NCI-H2081 (cell line): ENCODE data around the gene NTN3.
A peak's percentile ranks its signal among the peaks of the same experiment; 100 is the strongest.

ENCODE experiments used
- DNase-seq, 2 experiments: peaks; one replicate each; lab custom pipeline; 2025; lab: John Stamatoyannopoulos, UW

NTN3 gene

GRCh38 chr16:2466667-2467527 lies 4.2 kb upstream of the NTN3 start:
- no peak for DNase-seq

DNA sequence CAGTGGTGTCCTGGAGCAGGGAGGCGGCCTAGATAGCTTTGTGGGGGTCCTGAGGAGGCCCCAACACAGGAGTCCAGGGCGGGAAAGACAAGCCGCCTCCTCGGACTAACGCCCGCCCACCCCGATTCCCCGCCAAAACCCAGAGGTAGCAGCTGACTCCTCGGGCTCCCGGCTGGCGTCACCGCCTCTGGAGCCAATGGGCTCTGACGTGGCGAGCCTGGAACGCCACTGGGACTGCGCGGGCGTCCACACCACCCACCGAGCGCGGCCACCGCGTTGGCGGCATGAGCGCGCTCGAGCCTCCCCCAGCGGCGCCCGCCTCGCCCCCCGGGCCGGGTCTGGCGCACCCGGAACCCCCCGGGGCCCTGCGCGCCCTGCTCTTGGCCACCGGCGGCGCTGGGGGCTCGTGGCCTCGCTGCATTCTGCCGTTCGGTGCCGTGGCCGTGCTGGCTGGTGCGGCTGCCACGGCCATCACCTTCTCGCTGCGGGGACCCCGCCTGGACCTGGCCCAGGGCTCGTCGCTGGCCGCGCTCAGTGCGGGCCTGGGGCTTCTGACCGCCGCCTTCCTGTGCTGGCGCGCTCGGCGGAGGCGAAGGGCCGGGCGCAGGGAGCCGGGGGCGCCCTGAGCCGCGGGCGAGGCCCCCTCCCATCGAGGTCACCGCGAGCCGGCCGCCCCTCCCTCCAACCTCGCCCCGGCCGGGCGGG lies 3.4 kb upstream of the NTN3 start:
- peak; percentile 86 to 93 for DNase-seq

DNA sequence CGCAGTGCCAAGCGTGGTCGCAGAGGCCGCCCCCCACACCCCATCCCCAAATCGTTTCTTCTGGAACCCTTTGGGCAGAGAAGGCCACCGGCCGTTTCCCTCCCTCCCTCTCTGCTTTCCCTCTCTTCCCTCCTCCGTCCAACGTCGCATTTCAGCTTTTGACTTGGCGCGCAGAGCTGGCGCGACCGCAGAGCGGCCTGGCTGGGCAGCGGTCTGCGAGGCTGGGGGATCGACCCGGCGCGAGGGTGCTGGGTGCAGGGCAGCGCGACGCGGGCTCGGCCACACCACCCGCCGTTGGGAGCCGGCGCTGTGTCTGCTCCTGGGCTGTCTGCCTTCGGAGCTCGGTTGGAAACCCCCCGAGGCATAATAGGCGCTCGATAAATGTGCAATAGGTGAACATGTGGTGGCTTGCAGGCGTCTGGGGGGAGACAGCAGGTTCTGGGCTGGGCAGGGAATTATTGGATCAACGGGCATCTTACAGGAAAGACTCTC lies 2.8 kb upstream of the NTN3 start:
- peak; percentile 85 to 90 for DNase-seq

- peak; percentile 95 for DNase-seq
Observed at GRCh38 chr16:2468725-2469398, 2.2 kb upstream of the NTN3 start.

GRCh38 chr16:2469399-2470233 lies 1.5 kb upstream of the NTN3 start:
- DNase-seq: no peak

DNA sequence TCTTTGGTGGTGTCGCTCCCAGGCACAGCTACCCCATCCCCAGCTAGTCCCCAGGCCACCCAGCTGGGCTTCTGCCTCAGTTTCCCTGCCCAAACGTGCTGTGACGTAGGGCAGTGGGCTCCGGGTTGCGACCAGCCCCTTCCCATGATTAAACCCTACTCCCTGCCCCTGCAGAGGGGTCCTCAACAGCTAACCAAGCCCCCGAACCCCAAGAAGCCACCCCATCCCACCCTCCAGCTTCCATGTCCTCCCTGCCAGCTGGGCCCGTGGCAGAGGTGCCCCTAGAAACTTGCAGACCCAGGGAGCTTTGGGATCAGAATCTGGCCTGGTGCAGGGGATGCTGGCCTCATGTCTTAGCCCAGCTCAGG lies 879 bp upstream of the NTN3 start:
- no peak for DNase-seq

DNA sequence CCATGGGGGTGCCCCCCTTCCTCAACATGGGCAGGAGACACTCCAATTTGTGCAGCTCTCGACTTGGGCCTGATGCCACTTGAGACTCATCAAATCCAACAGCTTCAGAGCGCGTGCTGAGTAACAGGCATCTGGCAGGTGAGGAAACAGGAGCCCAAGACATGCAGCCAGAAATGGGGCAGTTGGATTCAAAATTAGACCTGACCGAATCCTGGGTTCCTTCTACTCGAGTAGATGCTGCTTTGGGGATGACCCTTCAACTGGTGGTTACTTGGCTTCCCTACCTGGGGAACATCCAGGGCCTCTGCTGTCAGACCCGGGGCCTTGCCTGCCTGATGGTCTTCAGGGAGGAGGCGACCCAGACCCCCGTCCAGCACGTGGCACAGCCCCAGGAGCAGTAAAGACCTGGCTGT lies 488 bp upstream of the NTN3 start:
- peak in 1 of 2 experiments; percentile 73 for DNase-seq

DNA sequence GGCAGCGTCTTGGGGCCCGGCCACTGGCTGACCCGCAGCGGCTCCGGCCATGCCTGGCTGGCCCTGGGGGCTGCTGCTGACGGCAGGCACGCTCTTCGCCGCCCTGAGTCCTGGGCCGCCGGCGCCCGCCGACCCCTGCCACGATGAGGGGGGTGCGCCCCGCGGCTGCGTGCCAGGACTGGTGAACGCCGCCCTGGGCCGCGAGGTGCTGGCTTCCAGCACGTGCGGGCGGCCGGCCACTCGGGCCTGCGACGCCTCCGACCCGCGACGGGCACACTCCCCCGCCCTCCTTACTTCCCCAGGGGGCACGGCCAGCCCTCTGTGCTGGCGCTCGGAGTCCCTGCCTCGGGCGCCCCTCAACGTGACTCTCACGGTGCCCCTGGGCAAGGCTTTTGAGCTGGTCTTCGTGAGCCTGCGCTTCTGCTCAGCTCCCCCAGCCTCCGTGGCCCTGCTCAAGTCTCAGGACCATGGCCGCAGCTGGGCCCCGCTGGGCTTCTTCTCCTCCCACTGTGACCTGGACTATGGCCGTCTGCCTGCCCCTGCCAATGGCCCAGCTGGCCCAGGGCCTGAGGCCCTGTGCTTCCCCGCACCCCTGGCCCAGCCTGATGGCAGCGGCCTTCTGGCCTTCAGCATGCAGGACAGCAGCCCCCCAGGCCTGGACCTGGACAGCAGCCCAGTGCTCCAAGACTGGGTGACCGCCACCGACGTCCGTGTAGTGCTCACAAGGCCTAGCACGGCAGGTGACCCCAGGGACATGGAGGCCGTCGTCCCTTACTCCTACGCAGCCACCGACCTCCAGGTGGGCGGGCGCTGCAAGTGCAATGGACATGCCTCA lies 773 bp downstream of the NTN3 start:
- peak in 1 of 2 experiments; percentile 36 for DNase-seq

DNA sequence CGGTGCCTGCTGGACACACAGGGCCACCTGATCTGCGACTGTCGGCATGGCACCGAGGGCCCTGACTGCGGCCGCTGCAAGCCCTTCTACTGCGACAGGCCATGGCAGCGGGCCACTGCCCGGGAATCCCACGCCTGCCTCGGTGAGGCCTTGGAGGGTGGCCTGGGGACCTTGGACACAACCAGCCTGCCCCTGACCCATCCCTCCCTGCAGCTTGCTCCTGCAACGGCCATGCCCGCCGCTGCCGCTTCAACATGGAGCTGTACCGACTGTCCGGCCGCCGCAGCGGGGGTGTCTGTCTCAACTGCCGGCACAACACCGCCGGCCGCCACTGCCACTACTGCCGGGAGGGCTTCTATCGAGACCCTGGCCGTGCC lies 1.4 kb downstream of the NTN3 start:
- DNase-seq: no peak

DNA sequence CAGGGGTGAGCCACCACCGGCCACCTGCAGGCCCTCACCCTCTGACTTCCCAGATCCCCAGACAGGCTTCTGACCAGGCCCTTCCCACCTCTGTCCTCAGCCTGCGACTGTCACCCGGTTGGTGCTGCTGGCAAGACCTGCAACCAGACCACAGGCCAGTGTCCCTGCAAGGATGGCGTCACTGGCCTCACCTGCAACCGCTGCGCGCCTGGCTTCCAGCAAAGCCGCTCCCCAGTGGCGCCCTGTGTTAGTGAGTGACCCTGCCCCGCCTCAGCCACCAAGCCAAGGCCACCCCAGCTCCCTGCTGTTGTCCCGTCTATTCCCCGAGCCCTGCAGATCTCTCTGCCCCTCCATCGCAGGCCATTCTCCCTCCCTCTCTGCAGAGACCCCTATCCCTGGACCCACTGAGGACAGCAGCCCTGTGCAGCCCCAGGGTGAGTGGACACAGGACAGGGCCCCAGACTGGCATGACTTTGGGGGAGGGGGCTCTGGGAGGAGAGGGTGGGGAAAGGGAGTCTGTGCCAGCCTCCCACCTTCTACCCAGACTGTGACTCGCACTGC lies 1.9 kb downstream of the NTN3 start:
- no peak for DNase-seq

- DNase-seq: peak; percentile 44 to 52
Observed at GRCh38 chr16:2473446-2473926, 2.4 kb downstream of the NTN3 start.

GRCh38 chr16:2473999-2474876 lies 3.1 kb downstream of the NTN3 start:
- DNase-seq: peak in 1 of 2 experiments; percentile 52

GRCh38 chr16:2474877-2475412 lies 3.8 kb downstream of the NTN3 start, which contains the start of gene TBC1D24:
TBC1D24 (plus strand) TSS chr16:2475127; CDS start chr16:2496149, 21,022 bp downstream.
- peak; percentile 84 to 85 for DNase-seq

- peak in 1 of 2 experiments; percentile 51 for DNase-seq
Observed at GRCh38 chr16:2475413-2476344, 4.6 kb downstream of the NTN3 start.

GRCh38 chr16:2476345-2476720 lies 5.2 kb downstream of the NTN3 start:
- DNase-seq: no peak

DNA sequence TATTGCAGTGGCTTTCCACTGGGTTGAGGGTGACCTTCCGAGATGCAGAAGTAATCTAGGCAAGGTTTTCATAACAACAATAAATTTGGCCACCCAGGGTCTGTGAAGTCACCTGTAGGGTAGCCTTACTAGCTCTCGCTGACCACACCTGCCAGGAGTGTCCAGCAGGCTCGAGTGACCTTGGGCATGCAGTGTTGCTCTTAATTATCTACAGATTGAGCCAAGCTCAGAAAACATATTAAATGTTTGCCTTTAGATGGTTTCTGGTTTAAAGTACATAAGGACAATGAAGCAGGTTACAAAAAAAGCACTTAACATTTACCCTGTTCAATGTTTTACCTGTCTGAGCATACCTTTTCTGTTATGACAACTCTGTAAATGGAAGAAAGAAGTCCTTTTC lies 5.6 kb downstream of the NTN3 start:
- DNase-seq: no peak

DNA sequence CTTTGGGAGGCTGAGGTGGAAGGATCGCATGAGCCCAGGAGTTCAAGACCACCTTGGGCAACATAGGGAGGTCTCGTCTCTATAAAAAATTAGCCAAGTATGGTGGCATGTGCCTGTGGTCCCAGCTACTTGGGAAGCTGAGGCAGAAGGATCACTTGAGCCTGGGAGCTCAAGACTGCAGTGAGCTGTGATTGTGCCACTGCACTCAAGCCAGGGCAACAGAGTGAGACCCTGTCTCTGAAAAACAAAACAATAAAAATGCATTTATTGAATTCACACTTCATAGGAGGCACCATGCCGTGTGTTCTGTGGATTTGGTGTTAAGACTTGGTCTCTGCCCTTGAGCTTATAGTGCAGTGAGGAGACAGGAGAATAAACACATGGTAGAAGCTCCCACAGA lies 6.2 kb downstream of the NTN3 start:
- no peak for DNase-seq

- peak in 1 of 2 experiments; percentile 37 for DNase-seq
Observed at GRCh38 chr16:2478279-2478678, 7.2 kb downstream of the NTN3 start.
